Glutamatergic neuron (in vitro differentiated cells): ENCODE measurements around the gene VPS39. TPM values are rescaled to one million over a fixed set of nuclear protein-coding genes. Genes with fewer than 3 reads are reported as not detected.

ENCODE experiments used
- DNase-seq: peaks from one replicate; pipeline ENCODE4 v3.0.0; 2022
- H3K27ac Mint-ChIP-seq: one replicate; pipeline ENCODE4 v1.8.0; 2020; ENCODE audit warnings: mild to moderate bottlenecking, mixed read lengths, inconsistent platforms; ENCODE audit not compliant: unreplicated experiment
- H3K27me3 Mint-ChIP-seq: one replicate; pipeline ENCODE4 v1.8.0; 2020; ENCODE audit warnings: mild to moderate bottlenecking, moderate library complexity, mixed read lengths, inconsistent platforms; ENCODE audit not compliant: unreplicated experiment
- H3K36me3 Mint-ChIP-seq: one replicate; pipeline ENCODE4 v1.8.0; 2020; ENCODE audit warnings: mild to moderate bottlenecking, mixed read lengths, inconsistent platforms; ENCODE audit not compliant: unreplicated experiment
- H3K4me1 Mint-ChIP-seq: one replicate; pipeline ENCODE4 v1.8.0; 2020; ENCODE audit warnings: mild to moderate bottlenecking, low read depth, mixed read lengths, inconsistent platforms; ENCODE audit not compliant: unreplicated experiment
- H3K4me3 Mint-ChIP-seq: one replicate; pipeline ENCODE4 v1.8.0; 2020; ENCODE audit warnings: mild to moderate bottlenecking, mixed read lengths, inconsistent platforms; ENCODE audit not compliant: unreplicated experiment
- H3K9me3 Mint-ChIP-seq: one replicate; pipeline ENCODE4 v1.8.0; 2020; ENCODE audit warnings: mild to moderate bottlenecking, moderate library complexity, mixed read lengths, inconsistent platforms; ENCODE audit not compliant: unreplicated experiment
- CTCF ChIP-seq: fragments of 200-600 bp; sonication (generic); IDR thresholded peaks from one replicate; pipeline ENCODE4 v1.5.0; 2021; ENCODE audit not compliant: partially characterized antibody, unreplicated experiment
- microRNA-seq: library from miRNA; unstranded; fragments of <30 nt; microRNA quantifications from one replicate; pipeline ENCODE4, GENCODE V29; 2020; ENCODE audit not compliant: unreplicated experiment
- total RNA-seq: library from RNA; stranded (reverse); fragmentation: NEBNext Ultra II Directional; extraction: Animal tissue kit (Norgen Biotek cat#: 25700); gene quantifications from one replicate; pipeline ENCODE4 v1.2.1, GENCODE V29; 2021; ENCODE audit not compliant: unreplicated experiment

Gene VPS39
- total RNA-seq, 1 donor from 2014 or later = 94.4 TPM

DNA sequence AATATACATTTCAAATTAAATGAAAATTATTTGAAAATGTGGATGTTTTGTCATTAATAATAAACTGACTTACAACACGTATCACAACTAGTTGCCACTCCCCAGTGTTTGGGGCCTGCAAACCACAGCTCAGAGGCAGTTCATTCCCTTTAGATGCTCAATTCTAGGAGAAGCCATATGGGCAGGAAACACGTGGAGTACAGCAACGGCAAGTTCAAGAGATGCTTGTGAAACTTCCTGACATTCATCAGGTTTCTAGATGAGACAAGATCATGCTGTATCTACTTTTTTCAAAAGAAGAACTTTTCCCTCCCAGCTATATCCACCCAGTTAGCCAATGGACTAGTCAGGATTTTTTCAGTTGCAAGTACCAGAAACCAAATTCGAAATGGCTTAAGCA is 96.2 kb downstream of the VPS39 start:
- Mint-ChIP-seq H3K27me3 (peaks cover 1% of the 10 kb centered on the region), H3K36me3 (no peaks in the 10 kb centered on the region), H3K9me3 (peaks cover 3% of the 10 kb centered on the region), H3K27ac (no peak overlapping the region), H3K4me1 (no peaks in the 10 kb centered on the region), H3K4me3 (no peak overlapping the region)
- no peak for DNase-seq
- no peak for TF ChIP-seq CTCF

DNA sequence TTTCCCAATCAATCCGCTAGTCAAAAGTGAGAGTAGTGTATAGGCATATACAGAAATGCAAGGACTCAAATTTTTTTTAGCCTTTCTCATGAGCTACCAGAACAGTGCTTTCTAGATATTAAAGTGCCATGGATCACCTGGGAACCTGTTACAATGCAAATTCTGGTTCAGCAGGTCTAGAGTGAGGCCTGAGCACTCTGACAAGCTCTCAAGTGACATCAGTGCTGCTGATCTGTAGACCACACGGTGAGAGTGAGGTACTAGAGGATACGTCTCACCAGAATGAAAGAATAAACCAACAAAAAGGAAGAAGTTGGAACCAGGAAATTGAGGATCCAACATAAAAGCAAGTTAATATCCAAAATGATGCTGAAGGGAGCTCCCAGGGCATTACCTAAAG is 97.7 kb downstream of the VPS39 start:
- Mint-ChIP-seq H3K4me1 (no peaks in the 10 kb centered on the region), H3K4me3 (no peak overlapping the region), H3K9me3 (peaks cover 3% of the 10 kb centered on the region), H3K27me3 (peaks cover 1% of the 10 kb centered on the region), H3K27ac (no peak overlapping the region), H3K36me3 (no peaks in the 10 kb centered on the region)
- no peak for DNase-seq
- TF ChIP-seq CTCF = no peak

DNA sequence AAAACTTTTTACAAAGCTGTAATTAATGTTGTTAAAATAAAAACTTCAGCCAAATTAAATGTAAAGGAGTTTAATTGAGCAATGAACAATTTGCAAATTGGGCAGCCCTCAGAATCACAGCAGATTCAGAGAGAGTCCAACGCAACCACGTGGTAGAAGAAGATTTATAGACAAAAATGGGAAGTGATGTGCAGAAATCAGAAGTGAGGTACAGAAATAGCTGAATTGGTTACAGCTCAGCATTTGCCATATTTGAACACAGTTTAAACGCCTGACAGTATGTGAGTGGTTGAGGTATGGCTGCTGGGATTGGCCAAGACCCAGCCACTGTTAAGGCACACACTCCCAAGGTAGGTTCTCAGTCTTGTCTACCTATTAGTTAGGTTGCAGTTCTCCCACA is 99.3 kb downstream of the VPS39 start:
- no peak for DNase-seq
- H3K36me3 Mint-ChIP-seq = no peaks in the 10 kb centered on the region
- no peak overlapping the region for H3K4me3 Mint-ChIP-seq
- peaks cover 3% of the 10 kb centered on the region for H3K9me3 Mint-ChIP-seq
- H3K27ac Mint-ChIP-seq = no peak overlapping the region
- no peaks in the 10 kb centered on the region for H3K4me1 Mint-ChIP-seq
- peaks cover 1% of the 10 kb centered on the region for H3K27me3 Mint-ChIP-seq
- no peak for TF ChIP-seq CTCF

Small RNAs within 50 kb of the gene (microRNA-seq; reads per million reads assigned to microRNA genes)
- 17.1 reads per million, percentile 57 among the genes with 10 or more reads in this experiment for gene MIR627

Other genes with a start within 250 kb of the VPS39 start
- 4.0 TPM for gene EHD4, start 235.7 kb downstream of the VPS39 start, total RNA-seq
- gene PLA2G4E, start 187.3 kb downstream of the VPS39 start, total RNA-seq = 1.0 TPM
- not detected for gene PLA2G4D, start 113.7 kb downstream of the VPS39 start, total RNA-seq
- not detected for gene PLA2G4F, start 51.7 kb downstream of the VPS39 start, total RNA-seq
- 17.8 TPM for gene GANC, start 64.9 kb upstream of the VPS39 start, total RNA-seq
- 41.1 TPM for gene TMEM87A, start 65.1 kb upstream of the VPS39 start, total RNA-seq
- 1.8 TPM for gene CAPN3, start 151.2 kb upstream of the VPS39 start, total RNA-seq